ENCODE measurements around the gene MYOZ1.

MYOZ1 gene

GRCh38 chr10:73601486-73601921 is 39.8 kb downstream of the MYOZ1 start:
- TF ChIP-seq POLR2AphosphoS5 (IDR thresholded peaks at IDR 0.05; ENCODE audit: low read depth, low read length) = no peak
- TF ChIP-seq REST (IDR thresholded peaks at IDR 0.05; ENCODE audit: insufficient read depth in 1 of 2, low read depth in 2 of 2, low read length in 2 of 2) = no peak
- TF ChIP-seq TAF1 (IDR thresholded peaks at IDR 0.05; ENCODE audit: borderline replicate concordance, insufficient read depth, low read length) = no peak
- TF ChIP-seq FOXP2 (optimal IDR thresholded peaks at IDR 0.05; ENCODE audit: borderline replicate concordance, extremely low read depth, extremely low read length, insufficient read depth) = no peak
- TF ChIP-seq SIN3A (IDR thresholded peaks at IDR 0.05; ENCODE audit: borderline replicate concordance, insufficient read depth, low read length) = no peak

GRCh38 chr10:73597346-73597745 is 43.9 kb downstream of the MYOZ1 start:
- TF ChIP-seq REST (IDR thresholded peaks at IDR 0.05; ENCODE audit: insufficient read depth in 1 of 2, low read depth in 2 of 2, low read length in 2 of 2) (no peak), TAF1 (IDR thresholded peaks at IDR 0.05; ENCODE audit: borderline replicate concordance, insufficient read depth, low read length) (no peak)

DNA sequence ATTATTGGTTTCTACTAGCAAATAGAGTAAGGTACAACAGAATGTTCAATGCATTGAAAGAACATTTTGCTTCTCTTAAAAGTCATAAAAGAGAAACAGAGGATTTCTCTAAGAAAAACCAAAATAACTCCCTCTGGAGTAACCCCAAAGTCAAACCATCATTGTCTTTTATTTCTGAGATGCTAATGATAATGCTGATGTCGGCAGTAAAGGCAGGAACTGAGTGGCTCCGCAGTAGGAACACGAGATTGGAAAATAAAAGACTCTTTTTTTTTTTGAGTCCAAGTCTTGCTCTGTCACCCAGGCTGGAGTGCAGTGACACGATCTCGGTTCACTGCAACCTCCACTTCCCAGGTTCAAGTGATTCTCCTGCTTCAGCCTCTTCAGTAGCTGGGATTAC is 47.5 kb downstream of the MYOZ1 start:
- TF ChIP-seq REST (IDR thresholded peaks at IDR 0.05; ENCODE audit: insufficient read depth in 1 of 2, low read depth in 2 of 2, low read length in 2 of 2) = no peak
- no peak for TF ChIP-seq TAF1 (IDR thresholded peaks at IDR 0.05; ENCODE audit: borderline replicate concordance, insufficient read depth, low read length)
- no peak for TF ChIP-seq FOXP2 (optimal IDR thresholded peaks at IDR 0.05; ENCODE audit: borderline replicate concordance, extremely low read depth, extremely low read length, insufficient read depth)

DNA sequence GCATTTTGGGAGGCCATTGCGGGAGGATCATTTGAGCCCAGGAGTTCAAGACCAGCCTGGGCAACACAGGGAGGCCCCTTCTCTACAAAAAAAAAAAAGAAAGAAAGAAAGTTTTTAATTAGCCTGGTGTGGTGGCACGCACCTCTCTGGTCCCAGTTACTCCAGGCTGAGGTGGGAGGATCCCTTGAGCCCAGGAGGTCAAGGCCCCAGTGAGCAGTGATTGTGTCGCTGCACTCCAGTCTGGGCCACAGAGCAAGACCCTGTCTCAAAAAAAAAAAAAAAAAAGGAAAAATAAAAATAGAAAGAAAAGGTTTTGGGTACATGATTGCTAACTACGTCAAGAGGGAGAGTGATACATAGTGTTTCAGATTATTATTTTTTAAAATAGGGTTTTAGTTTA is 48.2 kb downstream of the MYOZ1 start:
- TF ChIP-seq POLR2AphosphoS5 (IDR thresholded peaks at IDR 0.05; ENCODE audit: low read depth, low read length) (no peak), FOXP2 (optimal IDR thresholded peaks at IDR 0.05; ENCODE audit: borderline replicate concordance, extremely low read depth, extremely low read length, insufficient read depth) (no peak), TAF1 (IDR thresholded peaks at IDR 0.05; ENCODE audit: borderline replicate concordance, insufficient read depth, low read length) (no peak), SIN3A (IDR thresholded peaks at IDR 0.05; ENCODE audit: borderline replicate concordance, insufficient read depth, low read length) (no peak), REST (IDR thresholded peaks at IDR 0.05; ENCODE audit: insufficient read depth in 1 of 2, low read depth in 2 of 2, low read length in 2 of 2) (no peak)

- TF ChIP-seq POLR2AphosphoS5 (IDR thresholded peaks at IDR 0.05; ENCODE audit: low read depth, low read length) (no peak), TAF1 (IDR thresholded peaks at IDR 0.05; ENCODE audit: borderline replicate concordance, insufficient read depth, low read length) (no peak), FOXP2 (optimal IDR thresholded peaks at IDR 0.05; ENCODE audit: borderline replicate concordance, extremely low read depth, extremely low read length, insufficient read depth) (no peak), SIN3A (IDR thresholded peaks at IDR 0.05; ENCODE audit: borderline replicate concordance, insufficient read depth, low read length) (no peak), REST (IDR thresholded peaks at IDR 0.05; ENCODE audit: insufficient read depth in 1 of 2, low read depth in 2 of 2, low read length in 2 of 2) (no peak)
These were observed 49.2 kb downstream of the MYOZ1 start for GRCh38 chr10:73591935-73592699.
